ENCODE measurements around the gene IRAG1. TPM values are rescaled to one million over a fixed set of nuclear protein-coding genes. Genes with fewer than 3 reads are reported as not detected.

Gene IRAG1
- total RNA-seq, 1 donor from 2014 or later: 18.0 TPM

DNA sequence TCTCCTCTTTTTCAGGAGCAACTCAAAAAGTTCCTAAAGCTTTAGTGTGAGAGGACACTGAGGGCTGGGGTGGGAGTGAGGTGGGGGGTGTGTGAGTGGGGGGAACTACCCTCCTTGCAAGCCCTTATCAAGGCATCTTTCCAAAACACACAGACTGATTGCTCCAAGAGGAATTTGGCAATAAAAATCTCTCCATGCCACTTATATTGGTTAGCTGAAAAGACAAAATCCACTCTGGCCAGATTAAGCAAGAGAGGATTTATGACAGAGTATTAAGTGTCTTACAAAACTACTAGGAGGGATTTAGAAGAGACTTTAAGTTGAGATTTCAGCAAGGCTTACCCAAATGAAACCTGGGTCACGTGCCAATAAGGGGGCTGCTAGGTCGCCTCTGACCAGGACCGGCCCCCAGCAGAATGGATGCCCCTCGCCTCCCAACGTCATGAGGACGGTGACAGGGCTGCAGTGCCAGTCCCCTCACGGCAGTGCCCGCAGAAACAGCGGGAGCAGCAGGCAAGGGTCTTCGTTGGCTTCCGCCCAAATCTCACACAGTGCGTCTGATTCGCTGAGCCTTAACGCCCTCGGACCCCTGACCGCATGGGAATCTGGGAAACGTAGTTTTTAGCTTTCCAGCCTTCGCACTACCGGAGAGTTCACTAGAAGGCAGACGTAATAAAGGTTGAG is 35.4 kb upstream of the IRAG1 start:
- TF ChIP-seq, protein P1, sequence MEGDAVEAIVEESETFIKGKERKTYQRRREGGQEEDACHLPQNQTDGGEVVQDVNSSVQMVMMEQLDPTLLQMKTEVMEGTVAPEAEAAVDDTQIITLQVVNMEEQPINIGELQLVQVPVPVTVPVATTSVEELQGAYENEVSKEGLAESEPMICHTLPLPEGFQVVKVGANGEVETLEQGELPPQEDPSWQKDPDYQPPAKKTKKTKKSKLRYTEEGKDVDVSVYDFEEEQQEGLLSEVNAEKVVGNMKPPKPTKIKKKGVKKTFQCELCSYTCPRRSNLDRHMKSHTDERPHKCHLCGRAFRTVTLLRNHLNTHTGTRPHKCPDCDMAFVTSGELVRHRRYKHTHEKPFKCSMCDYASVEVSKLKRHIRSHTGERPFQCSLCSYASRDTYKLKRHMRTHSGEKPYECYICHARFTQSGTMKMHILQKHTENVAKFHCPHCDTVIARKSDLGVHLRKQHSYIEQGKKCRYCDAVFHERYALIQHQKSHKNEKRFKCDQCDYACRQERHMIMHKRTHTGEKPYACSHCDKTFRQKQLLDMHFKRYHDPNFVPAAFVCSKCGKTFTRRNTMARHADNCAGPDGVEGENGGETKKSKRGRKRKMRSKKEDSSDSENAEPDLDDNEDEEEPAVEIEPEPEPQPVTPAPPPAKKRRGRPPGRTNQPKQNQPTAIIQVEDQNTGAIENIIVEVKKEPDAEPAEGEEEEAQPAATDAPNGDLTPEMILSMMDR (IDR thresholded peaks at IDR 0.05): no peak
- ATAC-seq: peak; percentile 15
- no peak for DNase-seq
- no peaks in the 10 kb centered on the region for H3K36me3 ChIP-seq
- H3K27ac ChIP-seq: peak overlapping the region; percentile 51
- intact Hi-C loops (cut with DNase I): no loop called here
- H3K27me3 ChIP-seq: no peaks in the 10 kb centered on the region
- no peaks in the 10 kb centered on the region for H3K9me3 ChIP-seq
- H3K4me1 ChIP-seq: peaks cover 6% of the 10 kb centered on the region
- H3K4me3 ChIP-seq: no peak overlapping the region

DNA sequence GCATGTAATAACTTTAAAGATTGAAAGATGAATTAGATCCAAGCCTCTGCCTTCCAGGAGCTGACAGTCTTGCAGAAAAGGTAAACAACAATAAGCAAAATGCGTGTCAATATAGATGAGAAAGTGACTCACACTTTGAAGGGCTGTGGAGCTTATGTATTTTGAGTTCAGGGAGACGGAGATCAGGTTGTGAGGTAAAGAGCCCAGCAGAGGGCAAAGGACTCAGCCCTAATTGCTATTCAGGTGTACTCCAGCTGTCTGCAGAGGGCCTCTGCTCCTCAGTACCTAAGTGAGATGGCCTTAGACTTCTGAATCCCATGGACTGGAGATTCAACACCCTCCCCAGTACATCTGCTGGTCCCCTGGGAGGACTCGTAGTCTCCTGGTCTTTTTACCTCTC is 34.6 kb upstream of the IRAG1 start:
- intact Hi-C loops (cut with DNase I): no loop called here
- no peaks in the 10 kb centered on the region for H3K9me3 ChIP-seq
- DNase-seq (no peak), ATAC-seq (no peak)
- H3K27ac ChIP-seq: no peak overlapping the region
- H3K4me3 ChIP-seq: no peak overlapping the region
- H3K27me3 ChIP-seq: no peaks in the 10 kb centered on the region
- no peaks in the 10 kb centered on the region for H3K4me1 ChIP-seq
- TF ChIP-seq, protein P1 (IDR thresholded peaks at IDR 0.05): no peak
- H3K36me3 ChIP-seq: no peaks in the 10 kb centered on the region

DNA sequence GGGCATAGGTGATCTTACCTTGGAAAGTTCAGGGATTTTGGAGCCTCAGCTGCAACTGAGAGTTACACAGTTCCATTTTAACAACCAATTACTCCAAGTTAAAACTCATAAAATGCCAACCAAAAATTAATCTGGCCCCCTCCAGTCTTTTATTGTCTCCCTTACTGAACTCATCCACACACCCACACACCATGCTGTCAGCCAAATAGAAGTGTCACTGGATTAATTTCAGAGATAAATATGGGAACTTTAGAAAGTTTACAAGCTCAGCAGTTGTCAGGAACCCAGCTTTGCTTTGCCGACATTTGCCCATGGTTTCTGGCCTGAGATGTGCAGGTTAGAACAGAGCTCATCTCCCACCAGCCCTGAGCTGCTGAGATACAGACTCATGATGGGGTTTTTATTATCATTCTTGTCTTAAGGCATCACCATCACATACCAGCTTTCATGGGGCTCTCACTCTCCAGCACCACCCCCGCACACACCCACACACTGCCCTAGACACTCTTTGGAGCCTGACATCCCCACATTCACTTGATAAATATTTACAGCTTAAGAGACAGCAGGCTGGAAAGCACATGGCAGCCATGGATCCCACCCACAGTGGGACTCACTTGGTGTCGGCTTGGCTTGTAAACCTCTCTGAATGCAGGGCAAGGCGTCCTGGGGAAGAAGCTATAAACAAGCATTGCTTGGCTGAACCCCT is 33.7 kb upstream of the IRAG1 start:
- Histone ChIP-seq H3K27me3 (no peaks in the 10 kb centered on the region), H3K36me3 (no peaks in the 10 kb centered on the region), H3K9me3 (no peaks in the 10 kb centered on the region), H3K4me3 (no peak overlapping the region), H3K4me1 (no peaks in the 10 kb centered on the region), H3K27ac (no peak overlapping the region)
- intact Hi-C loops (cut with DNase I): no loop called here
- no peak for ATAC-seq
- DNase-seq: no peak
- TF ChIP-seq, protein P1 (IDR thresholded peaks at IDR 0.05): no peak

DNA sequence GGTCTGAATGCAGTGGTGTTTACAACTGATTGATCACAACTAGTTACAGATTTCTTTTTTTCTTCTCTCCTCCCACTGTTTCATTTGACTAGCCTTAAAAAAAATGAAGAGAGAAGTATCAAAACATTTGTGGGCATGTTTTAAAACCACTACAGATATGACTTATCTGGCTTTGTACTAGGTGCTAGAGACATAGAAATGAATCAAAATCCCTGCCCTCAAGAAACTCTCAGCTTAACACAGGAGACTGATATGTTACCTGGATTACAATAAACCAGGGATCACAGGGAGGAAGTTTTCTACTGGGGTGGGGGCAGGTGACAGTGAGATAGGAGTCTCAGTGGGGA is 32.3 kb upstream of the IRAG1 start:
- Histone ChIP-seq H3K27ac (no peak overlapping the region), H3K36me3 (no peaks in the 10 kb centered on the region), H3K9me3 (no peaks in the 10 kb centered on the region), H3K27me3 (no peaks in the 10 kb centered on the region), H3K4me3 (no peak overlapping the region), H3K4me1 (no peaks in the 10 kb centered on the region)
- DNase-seq: no peak
- ATAC-seq: no peak
- TF ChIP-seq, protein P1 (IDR thresholded peaks at IDR 0.05): no peak
- intact Hi-C loops (cut with DNase I): no loop called here

DNA sequence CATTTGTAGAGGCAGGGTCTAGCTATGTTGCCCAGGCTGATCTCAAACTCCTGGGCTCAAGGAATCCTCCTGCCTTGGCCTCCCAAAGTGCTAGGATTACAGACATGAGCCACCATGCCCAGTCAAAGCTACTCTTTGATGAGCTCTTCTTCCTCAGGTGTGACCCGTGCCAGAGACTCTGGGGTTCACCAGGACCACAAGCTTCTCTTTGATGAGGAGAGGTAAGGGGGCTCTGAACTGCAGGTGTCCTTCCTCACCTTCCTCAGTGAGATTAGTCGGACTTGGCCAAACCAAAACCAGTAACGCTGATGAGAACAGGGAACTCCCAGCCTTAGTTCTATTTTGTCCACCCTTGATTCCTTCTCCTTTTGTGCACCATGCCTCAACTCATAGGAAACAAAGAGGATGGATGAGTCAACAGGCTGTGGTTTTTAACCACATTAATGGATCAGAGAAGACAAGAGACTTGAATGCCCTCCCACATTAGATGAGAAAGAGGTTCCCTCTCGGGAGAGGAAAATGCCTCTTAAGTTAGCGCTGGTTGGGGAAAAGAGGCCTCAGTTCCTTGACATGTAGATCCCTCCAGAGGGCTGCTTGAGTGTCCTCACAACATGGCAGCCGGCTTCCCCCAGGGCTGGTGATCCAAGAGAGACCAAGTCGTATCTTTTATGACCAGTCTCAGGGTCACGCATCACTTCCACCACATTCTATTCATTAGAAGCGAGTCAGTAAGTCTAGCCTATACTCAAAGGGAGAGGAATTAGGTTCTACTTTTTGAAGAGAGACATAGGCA is 31.8 kb upstream of the IRAG1 start:
- peak; percentile 80 for ATAC-seq
- no peaks in the 10 kb centered on the region for H3K27me3 ChIP-seq
- TF ChIP-seq, protein P1 (IDR thresholded peaks at IDR 0.05): no peak
- intact Hi-C loops (cut with DNase I): no loop called here
- no peak for DNase-seq
- H3K27ac ChIP-seq: no peak overlapping the region
- no peak overlapping the region for H3K4me3 ChIP-seq
- H3K36me3 ChIP-seq: no peaks in the 10 kb centered on the region
- H3K9me3 ChIP-seq: no peaks in the 10 kb centered on the region
- no peaks in the 10 kb centered on the region for H3K4me1 ChIP-seq
